SK-N-SH treated with all-trans-retinoic acid at 6 μM for 48 hours (cell line): ENCODE measurements around the gene CEPT1.

Experiments used
- CREB5 ChIP-seq: fragments of 250-450 bp; sonication (Bioruptor Pico); IDR thresholded peaks from 2 replicates; pipeline ENCODE4 v1.5.1; 2020; ENCODE audit warnings: low read depth, mild to moderate bottlenecking, moderate library complexity
- PATZ1 ChIP-seq: fragments of 250-450 bp; sonication (Bioruptor Pico); IDR thresholded peaks from 2 replicates; pipeline ENCODE4 v1.8.0; 2020; ENCODE audit warnings: mild to moderate bottlenecking, moderate library complexity, borderline replicate concordance
- RARB ChIP-seq: fragments of 250-450 bp; sonication (Bioruptor Pico); IDR thresholded peaks from 2 replicates; pipeline ENCODE4 v1.8.0; 2021; ENCODE audit warnings: mild to moderate bottlenecking, moderate library complexity
- SNAI2 ChIP-seq: fragments of 250-450 bp; sonication (Bioruptor Pico); IDR thresholded peaks from 2 replicates; pipeline ENCODE4 v1.5.0; 2020; ENCODE audit warnings: mild to moderate bottlenecking, moderate library complexity
- TSHZ2 ChIP-seq: fragments of 250-450 bp; sonication (Bioruptor Pico); IDR thresholded peaks from 2 replicates; pipeline ENCODE4 v1.5.0; 2020; ENCODE audit warnings: mild to moderate bottlenecking, moderate library complexity
- ZFP3 ChIP-seq: fragments of 250-450 bp; sonication (Bioruptor Pico); IDR thresholded peaks from 2 replicates; pipeline ENCODE4 v1.5.0; 2020; ENCODE audit warnings: mild to moderate bottlenecking, moderate library complexity
- ZFP30 ChIP-seq: fragments of 450-650 bp; formaldehyde crosslinking; IDR thresholded peaks from 2 replicates; pipeline ENCODE4 v1.5.0; 2022; ENCODE audit warnings: mild to moderate bottlenecking, moderate library complexity

- TF ChIP-seq ZFP30 (CRISPR knock-in tag) (no peak), PATZ1 (CRISPR knock-in tag) (no peak), ZFP3 (CRISPR knock-in tag) (no peak), RARB (no peak), TSHZ2 (CRISPR knock-in tag) (no peak), SNAI2 (CRISPR knock-in tag) (no peak), CREB5 (no peak)
Observed at GRCh38 chr1:111116496-111116895, 23.5 kb upstream of the CEPT1 start.
